Endothelial cell of umbilical vein (primary cell): ENCODE results near the gene METAP1. TPM values are rescaled to one million over a fixed set of nuclear protein-coding genes. Genes with fewer than 3 reads are reported as not detected.

ENCODE experiments used
- BruUV-seq: library from RNA; stranded (reverse); fragments of 400-500 nt; replicated peaks from 2 replicates; lab custom pipeline; 2021; lab: Mats Ljungman, UMichigan
- CTCF ChIA-PET: fragments of 300-600, 350-600 bp; sonication (Branson Sonifier 250); formaldehyde crosslinking; loops from one replicate; lab custom pipeline; 2021; ENCODE audit warnings: antibody characterized with exemption, inconsistent platforms; lab: Charles Lee
- POLR2A ChIA-PET: fragments of 300-600, 350-600 bp; sonication (Branson Sonifier 250); formaldehyde crosslinking; loops from one replicate; lab custom pipeline; 2021; ENCODE audit warnings: antibody characterized with exemption, inconsistent platforms; lab: Charles Lee
- DNase-seq: peaks from one replicate; pipeline ENCODE4 v3.0.0-alpha.2; 2011; ENCODE audit warnings: low read depth, low spot score
- FAIRE-seq: peaks from 2 replicates; lab custom pipeline; 2011; peaks lifted over from hg19 to GRCh38; lab: Jason Lieb, UNC
- H2AFZ ChIP-seq: 2 replicates; pipeline ENCODE4 v1.6.0; 2012; ENCODE audit warnings: low read depth, low read length, control low read depth, inconsistent platforms
- H3K27ac ChIP-seq: 2 replicates; pipeline ENCODE4 v1.5.1; 2011; ENCODE audit warnings: low read depth, mild to moderate bottlenecking, control low read depth, low read length, moderate library complexity; ENCODE audit not compliant: insufficient read depth
- H3K27me3 ChIP-seq, 2 experiments: 2 replicates each; pipeline versions ENCODE4 v1.6.0 to v1.6.1; 2011; ENCODE audit warnings: low read length in 2 of 2, mixed read lengths in 1 of 2; ENCODE audit not compliant: control insufficient read depth in 2 of 2, insufficient read depth in 2 of 2
- H3K36me3 ChIP-seq, 2 experiments: 2 replicates in 1 of 2; 3 replicates in 1 of 2; pipeline ENCODE4 v1.5.1; 2011; ENCODE audit warnings: low read length in 2 of 2, mild to moderate bottlenecking in 1 of 2, moderate library complexity in 1 of 2; ENCODE audit not compliant: control insufficient read depth in 2 of 2, insufficient read depth in 2 of 2; ENCODE audit errors: extremely low read depth in 1 of 2
- H3K4me1 ChIP-seq: 3 replicates; pipeline ENCODE4 v1.5.1; 2011; ENCODE audit warnings: mild to moderate bottlenecking, low read length; ENCODE audit not compliant: control insufficient read depth, insufficient read depth; ENCODE audit errors: extremely low read depth
- H3K4me2 ChIP-seq: 2 replicates; pipeline ENCODE4 v1.6.1; 2011; ENCODE audit warnings: low read length, control low read depth, mixed read lengths; ENCODE audit not compliant: insufficient read depth
- H3K4me3 ChIP-seq, 3 experiments: fragments of 200-600 bp in 1 of 3; sonication (generic), shearing (Covaris generic) in 1 of 3; replicated peaks in 1 of 3; 2 replicates each; pipeline ENCODE4 v1.5.1; 2011 to 2016; ENCODE audit warnings: control low read depth in 3 of 3, low read length in 3 of 3, mild to moderate bottlenecking in 2 of 3, inconsistent platforms in 1 of 3, low read depth in 1 of 3, moderate library complexity in 1 of 3; ENCODE audit not compliant: insufficient read depth in 1 of 3
- H3K79me2 ChIP-seq: 2 replicates; pipeline ENCODE4 v1.6.0; 2012; ENCODE audit warnings: low read length, inconsistent platforms; ENCODE audit not compliant: control insufficient read depth, insufficient read depth
- H3K9ac ChIP-seq: replicated peaks from 2 replicates; pipeline ENCODE3; 2011; ENCODE audit warnings: low read length, control low read depth; ENCODE audit not compliant: insufficient read depth; ENCODE audit errors: extremely low read depth
- H3K9me1 ChIP-seq: replicated peaks from 3 replicates; pipeline ENCODE4 v1.6.0; 2011; ENCODE audit warnings: mild to moderate bottlenecking, low read length; ENCODE audit not compliant: control insufficient read depth, insufficient read depth; ENCODE audit errors: extremely low read depth
- H3K9me3 ChIP-seq: replicated peaks from 2 replicates; pipeline ENCODE4 v1.5.1; 2012; ENCODE audit warnings: low read length, inconsistent platforms; ENCODE audit not compliant: control insufficient read depth, insufficient read depth
- H4K20me1 ChIP-seq: replicated peaks from 2 replicates; pipeline ENCODE3; 2011; ENCODE audit warnings: mild to moderate bottlenecking, low read length; ENCODE audit not compliant: control insufficient read depth, insufficient read depth; ENCODE audit errors: extremely low read depth
- CTCF ChIP-seq, 2 donors: IDR thresholded peaks; 1 replicate in 1 of 2; 2 replicates in 1 of 2; pipeline ENCODE4 v1.5.1; 2011; ENCODE audit warnings: low read length in 2 of 2, mild to moderate bottlenecking in 2 of 2, moderate library complexity in 2 of 2, control low read depth in 1 of 2, inconsistent platforms in 1 of 2, low read depth in 1 of 2; ENCODE audit not compliant: insufficient read depth in 1 of 2; ENCODE audit errors: extremely low read depth in 1 of 2
- EZH2 ChIP-seq: IDR thresholded peaks from 2 replicates; pipeline ENCODE4 v1.6.1; 2012; ENCODE audit warnings: borderline replicate concordance, low read depth, mild to moderate bottlenecking, moderate library complexity, low read length, inconsistent platforms; ENCODE audit not compliant: severe bottlenecking
- FOS ChIP-seq: IDR thresholded peaks from 2 replicates; pipeline ENCODE4 v1.6.1; 2011; ENCODE audit warnings: mild to moderate bottlenecking, low read length, moderate library complexity, borderline replicate concordance; ENCODE audit not compliant: insufficient read depth
- GATA2 ChIP-seq: IDR thresholded peaks from 2 replicates; pipeline ENCODE4 v1.7.0; 2011; ENCODE audit warnings: low read depth, mild to moderate bottlenecking, moderate library complexity, mixed read lengths, low read length; ENCODE audit not compliant: insufficient read length, insufficient read depth
- JUN ChIP-seq: IDR thresholded peaks from 2 replicates; pipeline ENCODE4 v1.6.1; 2011; ENCODE audit warnings: borderline replicate concordance, low read depth; ENCODE audit not compliant: insufficient read length, insufficient read depth
- MYC ChIP-seq: IDR thresholded peaks from one replicate; pipeline ENCODE4 v1.6.1; 2011; ENCODE audit warnings: mild to moderate bottlenecking, low read depth, low read length
- POLR2A ChIP-seq: IDR thresholded peaks from 2 replicates; pipeline ENCODE4 v1.6.1; 2012; ENCODE audit warnings: low read depth, mild to moderate bottlenecking, control low read depth, low read length
- POLR2AphosphoS5 ChIP-seq: IDR thresholded peaks from 2 replicates; pipeline ENCODE4 v1.6.1; 2012; ENCODE audit warnings: low read depth, mild to moderate bottlenecking, control low read depth, low read length, moderate library complexity; ENCODE audit not compliant: insufficient read depth
- dilution Hi-C: fragments of 300-500 bp; cut with MboI; formaldehyde crosslinking; loops from one replicate; pipeline ENCODE4 v1.15.0; 2019; ENCODE audit warnings: low sequenced_read_pairs; ENCODE audit not compliant: extremely low pct_ligation_motif_present
- intact Hi-C: fragments of 100-400 bp; cut with micrococcal nuclease; formaldehyde crosslinking; loops from one replicate; pipeline ENCODE4 v1.10.0; 2022
- polyA plus RNA-seq, 4 experiments: library from polyadenylated mRNA; depleted of rRNA in 3 of 4; stranded (reverse) in 3 of 4; unstranded in 1 of 4; fragments of >200 nt; gene quantifications; 2 replicates each; pipeline versions ENCODE4 v1.2.1 to v1.2.3, GENCODE V29; 2011 to 2012; ENCODE audit warnings: missing spikeins in 1 of 4
- total RNA-seq: library from RNA; stranded (reverse); gene quantifications from 2 replicates; pipeline ENCODE4 v1.2.3, GENCODE V29; 2021
- TF ChIP-seq, protein P1 (sequence below): IDR thresholded peaks from 2 replicates; pipeline ENCODE4 v1.6.1; 2011; ENCODE audit not compliant: insufficient read depth, insufficient read length

The METAP1 gene
- total and polyA plus RNA-seq, 2 donors (not counting 3 experiments of a cell fraction or from before 2014, with no cell fraction given) = 26.4 to 39.8 TPM

- no peak overlapping the region for H2AFZ ChIP-seq
- no peaks in the 10 kb centered on the region for H3K27me3 ChIP-seq
- ChIA-PET CTCF (interaction anchor here (2.7 kb wide), 1 partner anchor 30 kb away, joined by 8 read pairs; no protein-coding TSS in a partner anchor), POLR2A (interaction anchor here (0.6 kb wide), 1 partner anchor 541 kb away, joined by 3 read pairs; no protein-coding TSS in a partner anchor)
- no peak overlapping the region for H3K4me3 ChIP-seq
- intact Hi-C loops = no loop called here
- TF ChIP-seq FOS = no peak
- no peak for TF ChIP-seq CTCF (IDR thresholded peaks at IDR 0.05; ENCODE audit: extremely low read depth in 1 of 2, insufficient read depth in 1 of 2, low read depth in 1 of 2, low read length in 2 of 2)
- TF ChIP-seq JUN = no peak
- TF ChIP-seq EZH2 = no peak
- no peak for TF ChIP-seq POLR2AphosphoS5
- TF ChIP-seq, protein P1, sequence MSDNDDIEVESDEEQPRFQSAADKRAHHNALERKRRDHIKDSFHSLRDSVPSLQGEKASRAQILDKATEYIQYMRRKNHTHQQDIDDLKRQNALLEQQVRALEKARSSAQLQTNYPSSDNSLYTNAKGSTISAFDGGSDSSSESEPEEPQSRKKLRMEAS = no peak
- no peak for TF ChIP-seq POLR2A
- no peak for TF ChIP-seq GATA2
- no peak for TF ChIP-seq MYC
- no peak overlapping the region for H3K4me2 ChIP-seq
- no peak for FAIRE-seq
- H3K9ac ChIP-seq = no peak overlapping the region
- no TSS peak for BruUV-seq
- no peaks in the 10 kb centered on the region for H3K9me3 ChIP-seq
- no peaks in the 10 kb centered on the region for H3K36me3 ChIP-seq
- DNase-seq = no peak
- peaks cover 60% of the 10 kb centered on the region for H3K79me2 ChIP-seq
- no peaks in the 10 kb centered on the region for H3K9me1 ChIP-seq
- no peak overlapping the region for H3K27ac ChIP-seq
- dilution Hi-C loops = no loop called here
- no peaks in the 10 kb centered on the region for H3K4me1 ChIP-seq
- no peaks in the 10 kb centered on the region for H4K20me1 ChIP-seq
These were observed 30.0 kb downstream of the METAP1 start for GRCh38 chr4:99025506-99025905.
